Activated CD4-positive, alpha-beta T cell treated with anti-CD3 and anti-CD28 coated beads for 48 hours (primary cell): ENCODE results near the gene TF.

Experiments
- DNase-seq: peaks from one replicate; pipeline ENCODE4 v3.0.0-alpha.2; 2020

The TF gene

GRCh38 chr3:133820129-133820528 lies 73.9 kb downstream of the TF start:
- no peak for DNase-seq

- no peak for DNase-seq
These were observed 74.9 kb downstream of the TF start for GRCh38 chr3:133820889-133821675.

- no peak for DNase-seq
These were observed 75.8 kb downstream of the TF start for GRCh38 chr3:133821767-133822638.

GRCh38 chr3:133824961-133825485 lies 78.8 kb downstream of the TF start:
- no peak for DNase-seq

GRCh38 chr3:133825969-133826727 lies 80.0 kb downstream of the TF start:
- DNase-seq: no peak

- no peak for DNase-seq
These were observed 80.9 kb downstream of the TF start for GRCh38 chr3:133827136-133827535.

GRCh38 chr3:133827684-133828083 lies 81.5 kb downstream of the TF start:
- no peak for DNase-seq

GRCh38 chr3:133828576-133829309 lies 82.5 kb downstream of the TF start:
- no peak for DNase-seq

GRCh38 chr3:133829310-133829707 lies 83.1 kb downstream of the TF start:
- no peak for DNase-seq

- no peak for DNase-seq
These were observed 83.9 kb downstream of the TF start for GRCh38 chr3:133830071-133830470.

GRCh38 chr3:133831966-133832801 lies 86.0 kb downstream of the TF start:
- no peak for DNase-seq

GRCh38 chr3:133832802-133833144 lies 86.6 kb downstream of the TF start:
- no peak for DNase-seq

- no peak for DNase-seq
These were observed 87.1 kb downstream of the TF start for GRCh38 chr3:133833267-133833666.

GRCh38 chr3:133833880-133834620 lies 87.9 kb downstream of the TF start:
- DNase-seq: no peak

GRCh38 chr3:133834621-133835417 lies 88.6 kb downstream of the TF start:
- no peak for DNase-seq

- DNase-seq: no peak
These were observed 89.2 kb downstream of the TF start for GRCh38 chr3:133835418-133835743.

GRCh38 chr3:133835961-133836360 lies 89.8 kb downstream of the TF start:
- no peak for DNase-seq

- DNase-seq: no peak
These were observed 90.4 kb downstream of the TF start for GRCh38 chr3:133836497-133837158.

GRCh38 chr3:133837487-133838295 lies 91.5 kb downstream of the TF start:
- DNase-seq: no peak
